Testis (tissue), 3 donors: ENCODE measurements around the gene ASCC1. TPM values are rescaled to one million over a fixed set of nuclear protein-coding genes. Genes with fewer than 3 reads are reported as not detected.

Source experiments
- DNase-seq: peaks from one replicate; pipeline ENCODE4 v3.0.0-alpha.2; 2019
- H3K27ac ChIP-seq, 2 donors: fragments of 200-600 bp; sonication (generic); one replicate each; pipeline ENCODE4 v1.5.1; 2019
- H3K27me3 ChIP-seq: fragments of 200-600 bp; sonication (generic); one replicate; pipeline ENCODE4 v1.5.1; 2019
- H3K36me3 ChIP-seq: fragments of 200-600 bp; sonication (generic); one replicate; pipeline ENCODE4 v1.5.1; 2017; ENCODE audit warnings: low read depth; ENCODE audit errors: missing control alignments
- H3K4me1 ChIP-seq: fragments of 200-600 bp; sonication (generic); one replicate; pipeline ENCODE4 v1.5.1; 2019
- H3K4me3 ChIP-seq, 2 donors: fragments of 200-600 bp; sonication (generic); one replicate each; pipeline ENCODE4 v1.5.1; 2017 to 2019
- H3K9me3 ChIP-seq: fragments of 200-600 bp; sonication (generic); one replicate; pipeline ENCODE4 v1.5.1; 2017
- POLR2A ChIP-seq: fragments of 450-650 bp; IDR thresholded peaks from one replicate; pipeline ENCODE4 v1.6.1; 2017; ENCODE audit warnings: antibody characterized with exemption, mild to moderate bottlenecking, moderate library complexity
- WGBS, 2 donors: methylation state at CpG; one replicate each; pipeline ENCODE4 v1.1.5; 2018; 5-methylcytosine and 5-hydroxymethylcytosine counted together
- intact Hi-C: fragments of 100-400 bp; cut with DNase I; formaldehyde crosslinking; loops from one replicate; pipeline ENCODE4 v1.15.1; 2023; ENCODE audit warnings: low total_unique reads
- polyA plus RNA-seq: library from polyadenylated mRNA; stranded (reverse); fragments of 350-450 nt; fragmentation: Illumina TruSeq; extraction: RNeasy Lipid Tissue Mini Kit (QIAGEN cat#74804); gene quantifications from one replicate; pipeline ENCODE4 v1.2.3, GENCODE V29; 2014; ENCODE audit warnings: low read depth, low replicate concordance; ENCODE audit not compliant: insufficient read depth
- total RNA-seq, 2 donors: library from RNA; depleted of rRNA; stranded (reverse); fragments of >200 nt; gene quantifications; one replicate each; pipeline ENCODE4 v1.2.3, GENCODE V29; 2016
- TF ChIP-seq, protein P1 (sequence below), 3 experiments: fragments of 450-650 bp in 2 of 3; fragments of 200-600 bp in 1 of 3; sonication (generic) in 1 of 3; IDR thresholded peaks; one replicate each; pipeline ENCODE4 v1.5.1; 2016 to 2019; ENCODE audit warnings: antibody characterized with exemption in 3 of 3, mild to moderate bottlenecking in 2 of 3, moderate library complexity in 1 of 3

Gene ASCC1
- total and polyA plus RNA-seq, 3 donors from 2014 or later: 47.4 to 58.3 (median 48.8) TPM

DNA sequence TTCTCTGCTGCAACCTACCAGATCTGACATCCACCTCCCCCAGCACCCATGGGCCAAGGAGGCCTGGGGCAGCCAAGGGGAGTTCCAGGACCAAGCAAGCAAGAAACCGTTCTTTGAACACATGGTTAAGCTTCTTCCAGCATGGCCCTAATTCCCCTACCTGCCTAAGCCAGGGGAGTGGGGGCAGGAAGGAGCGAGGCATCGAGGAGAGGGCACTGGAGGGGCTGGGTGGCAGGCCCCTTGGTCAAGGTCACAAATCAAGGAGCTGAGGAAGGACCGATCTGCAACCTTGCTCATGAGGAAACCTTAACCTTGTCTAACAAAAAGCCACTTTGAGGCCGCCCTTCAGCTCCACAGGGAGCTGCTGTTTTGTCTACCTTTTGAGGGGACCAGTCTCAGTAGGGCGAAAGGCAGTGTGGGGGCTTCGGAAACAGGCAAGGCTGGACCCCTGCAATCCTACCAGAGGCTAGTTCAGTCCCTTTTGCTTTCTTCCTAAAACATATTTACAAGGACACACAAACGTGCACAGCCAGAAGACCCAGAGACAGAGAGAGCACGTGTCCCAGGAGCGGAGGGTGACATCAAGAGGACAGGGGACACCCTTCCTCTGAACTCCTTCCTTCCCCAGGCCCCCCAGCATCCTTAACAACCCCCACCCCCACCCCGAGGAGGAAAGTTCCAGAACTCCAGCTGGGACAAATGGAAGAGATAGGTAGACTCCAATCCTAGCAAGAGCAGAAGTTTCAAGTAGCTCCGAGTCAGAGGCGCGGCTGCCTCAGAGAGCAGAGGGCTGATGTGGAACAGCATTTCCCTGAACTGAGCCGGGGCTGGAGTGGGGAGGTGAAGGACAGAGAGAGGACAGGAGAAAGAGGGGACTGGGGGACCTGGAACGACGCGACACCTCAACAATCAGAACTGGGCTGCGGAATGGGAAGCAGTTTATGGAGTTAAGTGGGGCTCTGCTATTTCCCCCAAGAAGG is 155.9 kb downstream of the ASCC1 start:
- 85 to 88% methylated on average over 19 of the region's 19 CpGs for WGBS, 2 donors
- no peak for DNase-seq
- H3K4me1 ChIP-seq: peaks cover 17% of the 10 kb centered on the region
- no peak for TF ChIP-seq POLR2A
- TF ChIP-seq, protein P1, sequence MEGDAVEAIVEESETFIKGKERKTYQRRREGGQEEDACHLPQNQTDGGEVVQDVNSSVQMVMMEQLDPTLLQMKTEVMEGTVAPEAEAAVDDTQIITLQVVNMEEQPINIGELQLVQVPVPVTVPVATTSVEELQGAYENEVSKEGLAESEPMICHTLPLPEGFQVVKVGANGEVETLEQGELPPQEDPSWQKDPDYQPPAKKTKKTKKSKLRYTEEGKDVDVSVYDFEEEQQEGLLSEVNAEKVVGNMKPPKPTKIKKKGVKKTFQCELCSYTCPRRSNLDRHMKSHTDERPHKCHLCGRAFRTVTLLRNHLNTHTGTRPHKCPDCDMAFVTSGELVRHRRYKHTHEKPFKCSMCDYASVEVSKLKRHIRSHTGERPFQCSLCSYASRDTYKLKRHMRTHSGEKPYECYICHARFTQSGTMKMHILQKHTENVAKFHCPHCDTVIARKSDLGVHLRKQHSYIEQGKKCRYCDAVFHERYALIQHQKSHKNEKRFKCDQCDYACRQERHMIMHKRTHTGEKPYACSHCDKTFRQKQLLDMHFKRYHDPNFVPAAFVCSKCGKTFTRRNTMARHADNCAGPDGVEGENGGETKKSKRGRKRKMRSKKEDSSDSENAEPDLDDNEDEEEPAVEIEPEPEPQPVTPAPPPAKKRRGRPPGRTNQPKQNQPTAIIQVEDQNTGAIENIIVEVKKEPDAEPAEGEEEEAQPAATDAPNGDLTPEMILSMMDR (IDR thresholded peaks at IDR 0.05): no peak
- no peak overlapping the region for H3K27ac ChIP-seq
- intact Hi-C loops: loop anchor here (10.0 kb wide), 1 partner anchor 155 kb away; the partner anchor contains the start of genes ANAPC16 and ASCC1
- H3K27me3 ChIP-seq: no peaks in the 10 kb centered on the region
- H3K4me3 ChIP-seq: no peak overlapping the region
- H3K9me3 ChIP-seq: no peaks in the 10 kb centered on the region
- H3K36me3 ChIP-seq: no peaks in the 10 kb centered on the region

DNA sequence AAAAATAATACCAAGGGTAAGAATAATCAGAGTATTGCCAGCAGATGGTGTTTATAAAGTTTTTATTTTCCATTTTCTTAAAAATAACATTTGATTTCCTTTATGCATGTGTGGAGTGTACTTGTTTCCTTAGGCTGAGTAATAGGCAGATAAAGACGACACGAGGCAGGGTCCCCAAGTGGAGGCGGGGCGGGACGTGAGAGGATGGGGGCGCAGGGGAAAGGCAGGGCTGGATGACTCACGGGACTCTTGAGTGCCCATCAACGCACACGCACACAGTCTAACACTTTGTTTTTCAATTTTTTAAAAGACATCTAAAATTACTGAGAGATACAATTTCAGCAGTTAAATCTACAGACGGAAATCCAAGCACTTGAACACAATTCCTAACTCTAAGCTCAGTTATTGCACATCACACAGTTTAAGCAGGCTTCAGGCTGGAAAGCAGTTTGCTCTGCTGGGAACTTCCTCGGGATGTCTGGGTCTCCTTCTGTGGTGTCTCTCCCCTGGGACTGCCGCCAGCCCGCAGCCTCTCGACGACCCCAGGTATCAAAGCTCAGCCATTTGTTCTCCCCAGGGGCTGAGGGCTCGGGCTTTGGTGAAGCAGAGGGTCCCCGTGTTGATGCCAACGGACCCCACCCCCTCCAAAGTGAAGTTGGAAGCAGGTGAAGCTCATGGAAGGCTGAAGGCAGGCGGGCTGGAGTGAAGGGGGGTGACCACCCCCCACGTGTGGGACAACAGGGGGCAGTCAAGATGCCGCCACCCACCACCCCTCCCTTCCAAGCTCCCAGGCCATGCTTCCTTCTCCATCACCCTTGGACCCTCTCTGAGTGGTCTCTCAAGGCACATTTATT is 156.9 kb downstream of the ASCC1 start:
- Histone ChIP-seq H3K9me3 (no peaks in the 10 kb centered on the region), H3K4me3 (no peak overlapping the region), H3K27me3 (no peaks in the 10 kb centered on the region), H3K27ac (no peak overlapping the region), H3K36me3 (no peaks in the 10 kb centered on the region), H3K4me1 (peaks cover 13% of the 10 kb centered on the region)
- intact Hi-C loops: loop anchor here (10.0 kb wide), 1 partner anchor 156 kb away; the partner anchor contains the start of genes ANAPC16 and ASCC1
- DNase-seq: no peak
- 76 to 80% methylated on average over 21 of the region's 21 CpGs for WGBS, 2 donors
- TF ChIP-seq, protein P1 (IDR thresholded peaks at IDR 0.05): no peak
- TF ChIP-seq POLR2A: no peak

DNA sequence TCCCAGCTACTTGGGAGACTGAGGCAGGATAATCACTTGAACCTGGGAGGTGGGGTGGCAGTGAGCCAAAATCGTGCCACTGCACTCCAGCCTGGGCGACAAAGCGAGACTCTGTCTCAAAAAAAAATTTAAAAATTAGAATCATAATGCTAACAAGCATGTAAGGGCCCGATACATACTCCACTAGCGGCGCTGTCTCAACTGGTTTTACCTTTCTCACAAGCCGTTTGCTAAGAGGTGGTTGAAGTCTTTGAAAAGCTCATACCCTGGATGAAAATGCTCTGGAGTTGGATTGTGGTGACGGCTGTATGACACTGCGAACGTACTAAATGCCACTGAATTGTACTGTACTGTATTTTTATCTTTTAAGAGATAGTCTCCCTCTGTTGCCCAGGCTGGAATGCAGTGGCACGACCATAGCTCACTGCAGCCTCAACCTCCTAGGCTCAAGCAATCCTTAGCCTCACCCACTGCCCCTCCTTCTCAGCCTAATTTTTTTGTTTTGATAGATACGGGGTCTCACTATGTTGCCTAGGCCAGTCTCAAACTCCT is 157.7 kb downstream of the ASCC1 start:
- no peaks in the 10 kb centered on the region for H3K27me3 ChIP-seq
- WGBS, 2 donors: 79 to 91% methylated on average over 12 of the region's 12 CpGs
- intact Hi-C loops: loop anchor here (10.0 kb wide), 1 partner anchor 156 kb away; the partner anchor contains the start of genes ANAPC16 and ASCC1
- no peak overlapping the region for H3K4me3 ChIP-seq
- H3K36me3 ChIP-seq: no peaks in the 10 kb centered on the region
- no peak for DNase-seq
- no peaks in the 10 kb centered on the region for H3K9me3 ChIP-seq
- peak overlapping the region in 1 of 2 donors; percentile 45 for H3K27ac ChIP-seq
- peaks cover 13% of the 10 kb centered on the region for H3K4me1 ChIP-seq
- no peak for TF ChIP-seq POLR2A

DNA sequence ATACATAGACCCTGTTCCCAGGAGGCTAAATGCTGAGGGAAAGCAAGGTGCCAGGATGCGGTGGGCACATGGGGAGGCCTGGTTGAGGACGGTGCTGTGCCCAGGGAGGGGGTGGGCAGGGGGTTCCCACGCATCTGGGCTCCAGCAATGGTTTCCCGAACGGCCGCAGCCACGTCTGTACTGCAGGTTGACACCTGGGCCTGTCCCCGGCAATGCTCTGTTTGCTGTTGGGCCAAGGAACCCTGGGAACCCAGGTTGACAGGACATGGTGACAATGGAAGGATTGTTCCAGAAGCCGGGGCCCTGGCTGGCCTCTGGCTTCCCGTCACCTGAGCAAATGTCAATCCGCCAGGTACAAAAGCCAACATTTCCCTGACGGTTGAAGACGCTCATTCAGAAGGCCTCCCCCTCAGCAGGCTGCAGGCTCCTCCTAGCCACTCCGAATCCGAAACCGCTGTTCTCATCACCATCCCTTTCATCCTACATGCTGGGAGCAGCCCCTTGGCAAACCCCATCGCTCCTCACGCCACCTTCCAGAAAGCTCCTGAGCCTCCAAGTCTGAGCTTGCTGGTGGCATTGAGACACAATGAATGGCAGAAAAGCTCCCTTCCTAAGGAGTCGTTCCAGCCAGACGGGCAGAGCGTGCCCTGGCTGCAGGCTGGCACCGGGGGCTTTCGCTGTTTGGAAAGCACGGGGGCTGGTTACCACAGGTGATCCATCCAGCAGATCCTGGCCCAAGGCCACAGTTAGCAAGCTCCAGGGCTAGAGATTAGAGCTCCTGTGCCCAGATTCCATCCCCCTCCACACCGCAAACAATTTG is 158.9 kb downstream of the ASCC1 start:
- H3K27ac ChIP-seq: peak overlapping the region in 1 of 2 donors; percentile 41
- no peaks in the 10 kb centered on the region for H3K36me3 ChIP-seq
- 83 to 89% methylated on average over 19 to 25 of the region's 25 CpGs for WGBS, 2 donors
- no peak for DNase-seq
- intact Hi-C loops: loop anchor here (10.0 kb wide), 1 partner anchor 158 kb away; the partner anchor contains the start of genes ANAPC16 and ASCC1
- H3K27me3 ChIP-seq: no peaks in the 10 kb centered on the region
- no peak overlapping the region for H3K4me3 ChIP-seq
- H3K4me1 ChIP-seq: peaks cover 13% of the 10 kb centered on the region
- no peaks in the 10 kb centered on the region for H3K9me3 ChIP-seq
- no peak for TF ChIP-seq POLR2A
- TF ChIP-seq, protein P1 (IDR thresholded peaks at IDR 0.05): no peak
